Liver (tissue), 9 donors: ENCODE results near the gene TCHP. TPM values are rescaled to one million over a fixed set of nuclear protein-coding genes. Genes with fewer than 3 reads are reported as not detected.

ENCODE experiments used
- DNase-seq: peaks from one replicate; pipeline ENCODE4 v3.0.0-alpha.2; 2017; ENCODE audit warnings: low spot score
- H3K27ac ChIP-seq, 2 donors: one replicate each; pipeline ENCODE4 v1.7.0; 2013; ENCODE audit warnings: inconsistent platforms in 2 of 2, low read length in 2 of 2, control low read depth in 1 of 2, low read depth in 1 of 2, mild to moderate bottlenecking in 1 of 2
- H3K27me3 ChIP-seq, 4 donors: one replicate each; pipeline versions ENCODE4 v1.6.1 to v1.7.0; 2013; ENCODE audit warnings: low read length in 3 of 4, inconsistent platforms in 1 of 4, mild to moderate bottlenecking in 1 of 4, moderate library complexity in 1 of 4; ENCODE audit not compliant: control insufficient read depth in 4 of 4, insufficient read depth in 4 of 4
- H3K36me3 ChIP-seq, 4 donors: one replicate each; pipeline versions ENCODE4 v1.6.1 to v1.7.0; 2013; ENCODE audit warnings: low read length in 3 of 4, mild to moderate bottlenecking in 3 of 4, low read depth in 1 of 4, moderate library complexity in 1 of 4; ENCODE audit not compliant: control insufficient read depth in 4 of 4, insufficient read depth in 3 of 4
- H3K4me1 ChIP-seq, 4 donors: one replicate each; pipeline versions ENCODE4 v1.6.1 to v1.7.0; 2013; ENCODE audit warnings: low read length in 3 of 4, mild to moderate bottlenecking in 3 of 4, moderate library complexity in 1 of 4; ENCODE audit not compliant: control insufficient read depth in 4 of 4, insufficient read depth in 4 of 4
- H3K4me3 ChIP-seq, 3 donors: one replicate each; pipeline versions ENCODE4 v1.6.1 to v1.7.0; 2013; ENCODE audit warnings: low read length in 3 of 3, control low read depth in 1 of 3, low read depth in 1 of 3, mild to moderate bottlenecking in 1 of 3
- H3K9ac ChIP-seq, 2 donors: one replicate each; pipeline ENCODE4 v1.7.0; 2013; ENCODE audit warnings: low read length in 2 of 2, mild to moderate bottlenecking in 2 of 2, moderate library complexity in 2 of 2, control low read depth in 1 of 2, low read depth in 1 of 2
- H3K9me3 ChIP-seq, 4 donors: one replicate each; pipeline versions ENCODE4 v1.6.1 to v1.7.0; 2013; ENCODE audit warnings: low read length in 3 of 4; ENCODE audit not compliant: control insufficient read depth in 4 of 4
- ATF3 ChIP-seq: IDR thresholded peaks from 2 replicates; pipeline ENCODE4 v1.6.1; 2016; ENCODE audit warnings: antibody characterized with exemption
- EGR1 ChIP-seq, 2 donors: IDR thresholded peaks; 2 replicates each; pipeline ENCODE4 v1.6.1; 2016 to 2018; ENCODE audit warnings: antibody characterized with exemption in 2 of 2, low read depth in 2 of 2
- FOXA1 ChIP-seq: IDR thresholded peaks from 2 replicates; pipeline ENCODE4 v1.6.1; 2016; ENCODE audit warnings: antibody characterized with exemption
- FOXA2 ChIP-seq: IDR thresholded peaks from 2 replicates; pipeline ENCODE4 v1.6.1; 2016; ENCODE audit warnings: antibody characterized with exemption
- GABPA ChIP-seq, 2 donors: IDR thresholded peaks in 1 of 2; conservative IDR thresholded peaks in 1 of 2; 2 replicates each; pipeline ENCODE4 v1.6.1; 2016; ENCODE audit warnings: antibody characterized with exemption in 2 of 2, mild to moderate bottlenecking in 1 of 2, moderate library complexity in 1 of 2
- HNF4A ChIP-seq, 2 donors: conservative IDR thresholded peaks; 2 replicates each; pipeline ENCODE4 v1.6.1; 2016; ENCODE audit warnings: antibody characterized with exemption in 2 of 2, mild to moderate bottlenecking in 2 of 2
- HNF4G ChIP-seq: IDR thresholded peaks from 2 replicates; pipeline ENCODE4 v1.6.1; 2016; ENCODE audit warnings: antibody characterized with exemption
- JUND ChIP-seq, 2 donors: IDR thresholded peaks; 2 replicates each; pipeline ENCODE4 v1.6.1; 2016; ENCODE audit warnings: antibody characterized with exemption in 2 of 2
- NR2F2 ChIP-seq: IDR thresholded peaks from 2 replicates; pipeline ENCODE4 v1.6.1; 2016; ENCODE audit warnings: antibody characterized with exemption
- RAD21 ChIP-seq, 2 donors: IDR thresholded peaks; 2 replicates each; pipeline ENCODE4 v1.6.1; 2016; ENCODE audit warnings: antibody characterized with exemption in 2 of 2, mild to moderate bottlenecking in 2 of 2
- RXRA ChIP-seq, 2 donors: IDR thresholded peaks; 2 replicates each; pipeline ENCODE4 v1.6.1; 2017 to 2018; ENCODE audit warnings: antibody characterized with exemption in 2 of 2, mild to moderate bottlenecking in 1 of 2
- SP1 ChIP-seq: IDR thresholded peaks from 2 replicates; pipeline ENCODE4 v1.6.1; 2018; ENCODE audit warnings: antibody characterized with exemption, mild to moderate bottlenecking
- TAF1 ChIP-seq: conservative IDR thresholded peaks from 2 replicates; pipeline ENCODE4 v1.6.1; 2016; ENCODE audit warnings: antibody characterized with exemption, mild to moderate bottlenecking
- YY1 ChIP-seq: IDR thresholded peaks from 2 replicates; pipeline ENCODE4 v1.6.1; 2016; ENCODE audit warnings: antibody characterized with exemption, mild to moderate bottlenecking
- ZBTB33 ChIP-seq: IDR thresholded peaks from 2 replicates; pipeline ENCODE4 v1.6.1; 2016; ENCODE audit warnings: antibody characterized with exemption
- WGBS: extraction: QIAGEN DNeasy Blood & Tissue Kit; methylation state at CpG from one replicate; pipeline ENCODE4 v1.1.7; 2013; 5-methylcytosine and 5-hydroxymethylcytosine counted together
- polyA plus RNA-seq, 2 donors: library from polyadenylated mRNA; stranded (reverse) in 1 of 2; unstranded in 1 of 2; fragments of 200-250 nt in 1 of 2; fragments of >200 nt in 1 of 2; fragmentation: Nextera tagmentation in 1 of 2; extraction: Ambion mirVana in 1 of 2; gene quantifications; one replicate each; pipeline versions ENCODE4 v1.2.1 to v1.2.3, GENCODE V29; 2013 to 2015
- total RNA-seq, 2 donors: library from RNA; depleted of rRNA; stranded (reverse); fragments of >200 nt; gene quantifications; one replicate each; pipeline ENCODE4 v1.2.3, GENCODE V29; 2014
- TF ChIP-seq, protein P1 (sequence below): IDR thresholded peaks from 2 replicates; pipeline ENCODE4 v1.6.1; 2016; ENCODE audit warnings: antibody characterized with exemption, mild to moderate bottlenecking
- TF ChIP-seq, protein P2 (sequence below): fragments of 150-350 bp; IDR thresholded peaks from 2 replicates; pipeline ENCODE4 v1.5.1; 2017; ENCODE audit warnings: improper control_type of control experiment, low read depth, low read length; ENCODE audit not compliant: missing input control
- TF ChIP-seq, protein P3 (sequence below): IDR thresholded peaks from 2 replicates; pipeline ENCODE4 v1.6.1; 2016; ENCODE audit warnings: antibody characterized with exemption
- donor health status: healthy.
- donor health status: healthy.
- donor health status: healthy.
- donor health status: healthy.
- donor health status: healthy.

TCHP gene
- total and polyA plus RNA-seq, 4 donors: 5.0 to 9.8 (median 5.2) TPM

DNA sequence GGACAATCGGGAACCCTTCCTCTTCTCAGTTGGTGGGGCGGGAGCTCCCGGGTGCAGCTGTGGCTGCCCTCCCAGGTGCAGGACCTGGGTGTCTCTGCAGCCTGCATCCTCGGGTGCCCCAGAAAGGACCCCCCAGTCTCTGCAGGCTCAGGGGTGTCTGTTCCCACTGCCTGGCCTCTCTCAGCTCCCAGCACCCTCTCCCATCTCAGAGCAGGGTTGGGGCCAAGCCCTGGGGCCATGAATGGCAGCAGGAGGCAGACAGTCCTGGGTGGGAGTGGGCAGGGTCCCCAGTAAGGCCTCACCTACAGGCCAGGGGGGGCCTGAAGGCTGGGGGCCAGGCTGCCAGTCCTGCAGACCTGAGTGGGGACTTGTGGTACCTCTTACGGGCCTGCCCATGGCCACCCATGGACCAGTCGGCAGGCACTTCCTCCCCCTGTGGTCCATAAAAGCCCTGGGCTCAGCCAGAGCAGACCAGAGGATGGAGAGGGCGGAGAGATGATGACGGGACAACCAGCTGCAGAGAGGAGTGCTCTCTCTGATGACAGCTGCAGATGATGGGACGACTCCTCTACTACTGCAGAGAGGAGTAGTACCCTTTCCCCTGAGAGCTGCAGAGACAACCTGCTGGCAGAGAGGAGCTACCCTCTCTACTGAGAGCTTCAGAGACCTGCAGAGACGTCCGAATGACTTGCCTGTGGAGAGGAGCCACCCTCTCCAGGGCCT, 26.6 kb downstream of the TCHP start:
- no peak overlapping the region for H3K4me3 ChIP-seq
- no peak overlapping the region for H3K27ac ChIP-seq
- H3K4me1 ChIP-seq: no peaks in the 10 kb centered on the region
- H3K9me3 ChIP-seq: no peaks in the 10 kb centered on the region
- peaks cover 4 to 17% (median 12%) of the 10 kb centered on the region in 4 donors for H3K36me3 ChIP-seq
- H3K27me3 ChIP-seq: no peaks in the 10 kb centered on the region
- H3K9ac ChIP-seq: no peak overlapping the region
- 95% methylated on average over 11 of the region's 11 CpGs for WGBS
- DNase-seq: no peak
- TF ChIP-seq JUND (IDR thresholded peaks at IDR 0.05) (no peak), GABPA (IDR thresholded peaks at IDR 0.05 in 1 of 2, conservative IDR thresholded peaks at IDR 0.05 in 1 of 2) (no peak), HNF4A (conservative IDR thresholded peaks at IDR 0.05) (no peak), ZBTB33 (no peak), SP1 (no peak), YY1 (no peak), TAF1 (no peak), FOXA2 (no peak), RXRA (IDR thresholded peaks at IDR 0.05) (no peak), HNF4G (no peak), ATF3 (no peak), NR2F2 (no peak), FOXA1 (no peak), EGR1 (IDR thresholded peaks at IDR 0.05; ENCODE audit: low read depth in 2 of 2) (no peak), RAD21 (IDR thresholded peaks at IDR 0.05) (no peak)
- TF ChIP-seq, protein P1, sequence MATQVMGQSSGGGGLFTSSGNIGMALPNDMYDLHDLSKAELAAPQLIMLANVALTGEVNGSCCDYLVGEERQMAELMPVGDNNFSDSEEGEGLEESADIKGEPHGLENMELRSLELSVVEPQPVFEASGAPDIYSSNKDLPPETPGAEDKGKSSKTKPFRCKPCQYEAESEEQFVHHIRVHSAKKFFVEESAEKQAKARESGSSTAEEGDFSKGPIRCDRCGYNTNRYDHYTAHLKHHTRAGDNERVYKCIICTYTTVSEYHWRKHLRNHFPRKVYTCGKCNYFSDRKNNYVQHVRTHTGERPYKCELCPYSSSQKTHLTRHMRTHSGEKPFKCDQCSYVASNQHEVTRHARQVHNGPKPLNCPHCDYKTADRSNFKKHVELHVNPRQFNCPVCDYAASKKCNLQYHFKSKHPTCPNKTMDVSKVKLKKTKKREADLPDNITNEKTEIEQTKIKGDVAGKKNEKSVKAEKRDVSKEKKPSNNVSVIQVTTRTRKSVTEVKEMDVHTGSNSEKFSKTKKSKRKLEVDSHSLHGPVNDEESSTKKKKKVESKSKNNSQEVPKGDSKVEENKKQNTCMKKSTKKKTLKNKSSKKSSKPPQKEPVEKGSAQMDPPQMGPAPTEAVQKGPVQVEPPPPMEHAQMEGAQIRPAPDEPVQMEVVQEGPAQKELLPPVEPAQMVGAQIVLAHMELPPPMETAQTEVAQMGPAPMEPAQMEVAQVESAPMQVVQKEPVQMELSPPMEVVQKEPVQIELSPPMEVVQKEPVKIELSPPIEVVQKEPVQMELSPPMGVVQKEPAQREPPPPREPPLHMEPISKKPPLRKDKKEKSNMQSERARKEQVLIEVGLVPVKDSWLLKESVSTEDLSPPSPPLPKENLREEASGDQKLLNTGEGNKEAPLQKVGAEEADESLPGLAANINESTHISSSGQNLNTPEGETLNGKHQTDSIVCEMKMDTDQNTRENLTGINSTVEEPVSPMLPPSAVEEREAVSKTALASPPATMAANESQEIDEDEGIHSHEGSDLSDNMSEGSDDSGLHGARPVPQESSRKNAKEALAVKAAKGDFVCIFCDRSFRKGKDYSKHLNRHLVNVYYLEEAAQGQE: no peak
- TF ChIP-seq, protein P2, sequence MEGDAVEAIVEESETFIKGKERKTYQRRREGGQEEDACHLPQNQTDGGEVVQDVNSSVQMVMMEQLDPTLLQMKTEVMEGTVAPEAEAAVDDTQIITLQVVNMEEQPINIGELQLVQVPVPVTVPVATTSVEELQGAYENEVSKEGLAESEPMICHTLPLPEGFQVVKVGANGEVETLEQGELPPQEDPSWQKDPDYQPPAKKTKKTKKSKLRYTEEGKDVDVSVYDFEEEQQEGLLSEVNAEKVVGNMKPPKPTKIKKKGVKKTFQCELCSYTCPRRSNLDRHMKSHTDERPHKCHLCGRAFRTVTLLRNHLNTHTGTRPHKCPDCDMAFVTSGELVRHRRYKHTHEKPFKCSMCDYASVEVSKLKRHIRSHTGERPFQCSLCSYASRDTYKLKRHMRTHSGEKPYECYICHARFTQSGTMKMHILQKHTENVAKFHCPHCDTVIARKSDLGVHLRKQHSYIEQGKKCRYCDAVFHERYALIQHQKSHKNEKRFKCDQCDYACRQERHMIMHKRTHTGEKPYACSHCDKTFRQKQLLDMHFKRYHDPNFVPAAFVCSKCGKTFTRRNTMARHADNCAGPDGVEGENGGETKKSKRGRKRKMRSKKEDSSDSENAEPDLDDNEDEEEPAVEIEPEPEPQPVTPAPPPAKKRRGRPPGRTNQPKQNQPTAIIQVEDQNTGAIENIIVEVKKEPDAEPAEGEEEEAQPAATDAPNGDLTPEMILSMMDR: no peak
- TF ChIP-seq, protein P3, sequence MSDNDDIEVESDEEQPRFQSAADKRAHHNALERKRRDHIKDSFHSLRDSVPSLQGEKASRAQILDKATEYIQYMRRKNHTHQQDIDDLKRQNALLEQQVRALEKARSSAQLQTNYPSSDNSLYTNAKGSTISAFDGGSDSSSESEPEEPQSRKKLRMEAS: no peak
